ENCODE results near the gene EP400. TPM values are rescaled to one million over a fixed set of nuclear protein-coding genes. Genes with fewer than 3 reads are reported as not detected.

EP400 gene
- polyA plus RNA-seq, 3 donors from 2014 or later: 0.05 to 4.1 (median 0.74) TPM

DNA sequence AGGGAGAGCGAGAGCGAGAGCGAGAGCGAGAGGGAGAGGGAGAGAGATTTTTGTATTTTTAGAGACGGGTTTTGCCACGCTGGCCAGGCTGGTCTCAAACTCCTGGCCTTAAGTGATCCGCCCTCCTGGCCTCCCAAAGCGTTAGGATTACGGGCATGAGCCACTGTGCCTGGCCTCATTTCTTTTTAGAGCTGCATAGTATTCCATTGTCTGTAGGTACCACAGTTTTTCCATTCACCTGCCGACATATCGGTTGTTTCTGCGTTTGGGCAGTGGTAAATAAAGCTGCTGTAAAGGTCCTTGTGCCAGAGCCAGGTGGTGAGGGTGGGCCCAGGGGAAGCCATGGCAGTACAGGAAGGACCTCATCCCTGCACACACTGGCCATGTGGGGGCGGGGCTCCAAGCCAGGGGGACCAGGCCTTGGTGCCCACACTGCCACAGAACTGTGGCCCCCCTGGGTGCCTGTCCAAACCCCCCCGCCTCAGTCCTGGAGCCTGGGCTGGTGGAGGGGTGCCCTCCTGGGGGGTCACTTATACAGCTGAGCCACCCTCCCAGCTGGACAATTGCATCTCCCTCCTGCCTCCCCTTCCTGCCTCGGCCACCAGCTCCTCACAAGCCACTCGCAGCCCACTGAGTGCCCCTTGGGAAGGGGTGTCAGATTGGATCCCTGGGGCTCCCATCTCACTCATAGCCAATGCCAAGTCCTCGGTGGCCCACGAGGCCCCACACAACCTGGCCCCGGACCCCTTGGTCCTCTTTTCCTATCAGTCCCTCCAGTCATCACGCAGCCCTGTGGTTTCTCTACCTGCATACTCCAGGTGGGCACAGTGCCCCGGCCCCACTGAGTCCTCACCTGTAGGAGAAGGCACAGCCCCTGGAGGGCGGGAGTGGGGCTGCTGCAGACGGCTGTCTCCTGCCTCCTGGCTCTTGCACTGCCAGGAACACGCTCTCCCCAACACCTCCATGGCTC lies 22.3 kb upstream of the EP400 start:
- Mint-ChIP-seq H3K4me3 (peak overlapping the region; percentile 87 to 92 (median 91)), H3K36me3 (peaks cover 0 to 3% (median under 1%) of the 10 kb centered on the region in 3 donors), H3K4me1 (peaks cover 19 to 22% of the 10 kb centered on the region in 2 donors), H3K27me3 (ENCODE audit: low read depth in 3 of 3) (peaks cover 4 to 21% (median 8%) of the 10 kb centered on the region in 3 donors), H3K9me3 (no peaks in the 10 kb centered on the region), H3K27ac (peak overlapping the region in 2 of 6 donors; percentile 56 to 60)
- DNase-seq: no peak

- DNase-seq: no peak
- Mint-ChIP-seq H3K27me3 (ENCODE audit: low read depth in 3 of 3) (peaks cover 4 to 21% (median 8%) of the 10 kb centered on the region in 3 donors), H3K36me3 (peaks cover 5 to 8% (median 6%) of the 10 kb centered on the region in 3 donors), H3K4me3 (peak overlapping the region; percentile 87 to 92 (median 91)), H3K9me3 (no peaks in the 10 kb centered on the region), H3K4me1 (peaks cover 23 to 25% of the 10 kb centered on the region in 2 donors), H3K27ac (peak overlapping the region; percentile 74 to 90 (median 81))
Measured at GRCh38 chr12:131928080-131928710, 21.5 kb upstream of the EP400 start.

GRCh38 chr12:131928711-131929580 lies 20.8 kb upstream of the EP400 start, which contains the start of gene PUS1:
Gene PUS1 (plus strand): TSS chr12:131929276. CDS start chr12:131929723, 447 bp downstream.
- Mint-ChIP-seq H3K36me3 (peaks cover 5 to 16% (median 13%) of the 10 kb centered on the region in 3 donors), H3K27ac (peak within 1 kb of the TSS; percentile 78 to 91 (median 82)), H3K4me1 (peaks cover 23 to 25% of the 10 kb centered on the region in 2 donors), H3K9me3 (no peaks in the 10 kb centered on the region), H3K27me3 (ENCODE audit: low read depth in 3 of 3) (peaks cover 4 to 21% (median 8%) of the 10 kb centered on the region in 3 donors), H3K4me3 (peak within 1 kb of the TSS; percentile 87 to 92 (median 92))
- DNase-seq: peak; percentile 94 to 95 (median 94)

DNA sequence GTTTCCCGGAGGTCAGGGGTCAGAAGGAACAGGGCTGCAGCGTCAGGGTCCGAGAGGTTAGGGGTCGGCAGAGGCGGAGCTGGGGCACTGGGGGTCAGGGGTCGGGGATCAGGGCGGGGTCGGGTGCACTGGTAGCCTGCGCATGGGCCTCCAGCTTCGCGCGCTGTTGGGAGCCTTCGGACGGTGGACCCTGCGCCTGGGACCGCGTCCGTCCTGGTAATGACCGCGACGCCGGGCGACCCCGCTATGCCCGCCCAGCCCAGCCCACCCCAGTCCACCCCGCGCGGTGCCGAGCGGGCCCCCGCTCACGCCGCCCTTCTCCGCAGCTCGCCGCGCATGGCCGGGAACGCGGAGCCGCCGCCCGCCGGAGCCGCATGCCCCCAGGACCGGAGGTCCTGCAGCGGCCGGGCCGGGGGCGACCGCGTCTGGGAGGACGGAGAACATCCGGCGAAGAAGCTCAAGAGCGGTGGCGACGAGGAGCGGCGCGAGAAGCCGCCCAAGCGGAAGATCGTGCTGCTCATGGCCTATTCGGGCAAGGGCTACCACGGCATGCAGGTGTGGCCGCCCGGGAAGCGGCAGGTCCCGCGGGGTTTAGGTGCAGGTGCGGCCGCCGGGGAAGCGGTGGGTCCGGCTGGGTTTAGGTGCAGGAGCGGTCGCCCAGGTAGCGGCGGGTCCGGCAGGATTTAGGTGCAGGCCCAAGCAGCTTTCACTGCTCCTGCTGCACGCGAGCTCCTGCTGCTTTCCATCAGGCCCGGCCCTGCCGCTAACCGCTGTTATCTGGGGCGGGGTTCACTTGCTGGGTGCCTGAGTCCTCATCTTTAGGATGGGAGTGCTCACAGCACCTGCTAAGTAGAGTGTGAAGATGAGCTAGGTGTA lies 19.9 kb upstream of the EP400 start:
- peak; percentile 26 to 31 (median 29) for DNase-seq
- Mint-ChIP-seq H3K27me3 (ENCODE audit: low read depth in 3 of 3) (peaks cover 4 to 21% (median 8%) of the 10 kb centered on the region in 3 donors), H3K27ac (peak overlapping the region; percentile 78 to 91 (median 83)), H3K9me3 (no peaks in the 10 kb centered on the region), H3K36me3 (peaks cover 5 to 16% (median 13%) of the 10 kb centered on the region in 3 donors), H3K4me1 (peaks cover 17 to 20% of the 10 kb centered on the region in 2 donors), H3K4me3 (peak overlapping the region; percentile 86 to 92 (median 89))

DNA sequence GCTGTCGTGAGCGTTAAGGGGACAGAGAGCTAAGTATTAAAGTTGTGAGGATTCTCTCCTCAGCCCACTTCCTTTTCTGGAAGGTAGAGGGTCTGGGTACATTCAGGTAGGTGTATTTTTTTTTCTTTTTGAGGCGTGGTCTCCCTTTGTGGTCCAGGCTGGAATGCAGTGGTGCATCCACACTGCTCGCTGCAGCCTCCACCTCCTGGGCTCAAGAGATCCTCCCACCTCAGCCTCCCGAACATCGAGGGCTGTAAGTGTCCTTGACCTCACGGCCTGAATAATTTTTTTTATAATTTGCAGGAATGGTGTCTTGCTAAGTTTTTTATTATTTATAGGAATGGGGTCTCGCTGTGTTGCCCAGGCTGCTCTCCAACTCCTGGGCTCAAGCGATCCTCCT lies 19.2 kb upstream of the EP400 start:
- H3K4me1 Mint-ChIP-seq: peaks cover 16 to 20% of the 10 kb centered on the region in 2 donors
- DNase-seq: no peak
- peak overlapping the region; percentile 77 to 86 (median 81) for H3K4me3 Mint-ChIP-seq
- peak overlapping the region; percentile 25 to 84 (median 81) for H3K27ac Mint-ChIP-seq
- peaks cover 5 to 16% (median 13%) of the 10 kb centered on the region in 3 donors for H3K36me3 Mint-ChIP-seq
- no peaks in the 10 kb centered on the region for H3K9me3 Mint-ChIP-seq
- H3K27me3 Mint-ChIP-seq (ENCODE audit: low read depth in 3 of 3): peaks cover 4 to 21% (median 8%) of the 10 kb centered on the region in 3 donors

GRCh38 chr12:131933387-131933786 lies 16.4 kb upstream of the EP400 start:
- no peak overlapping the region for H3K27ac Mint-ChIP-seq
- H3K27me3 Mint-ChIP-seq (ENCODE audit: low read depth in 3 of 3): peaks cover 3 to 15% (median 4%) of the 10 kb centered on the region in 3 donors
- peaks cover 16% of the 10 kb centered on the region in 2 donors for H3K4me1 Mint-ChIP-seq
- DNase-seq: no peak
- H3K36me3 Mint-ChIP-seq: peaks cover 12 to 22% (median 13%) of the 10 kb centered on the region in 3 donors
- no peak overlapping the region for H3K4me3 Mint-ChIP-seq
- H3K9me3 Mint-ChIP-seq: no peaks in the 10 kb centered on the region

DNA sequence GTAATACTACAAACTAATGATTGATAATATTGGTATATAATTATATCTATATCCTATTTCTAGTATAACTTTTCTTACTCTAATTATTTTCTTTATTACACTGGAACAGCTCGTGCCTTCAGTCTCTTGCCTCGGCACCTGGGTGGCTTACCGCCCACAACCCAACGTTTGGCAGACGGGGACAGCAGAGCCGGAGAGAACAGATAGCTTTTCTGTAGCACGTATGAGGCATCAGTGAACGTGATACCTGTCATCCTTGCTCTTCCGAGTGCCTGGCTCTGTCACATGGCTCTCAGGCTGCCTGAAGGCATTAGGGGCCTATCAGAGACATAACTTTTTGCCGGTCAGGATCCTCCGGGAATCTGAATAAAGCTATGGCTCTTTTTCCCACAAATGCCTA lies 15.2 kb upstream of the EP400 start:
- peaks cover 13 to 16% of the 10 kb centered on the region in 2 donors for H3K4me1 Mint-ChIP-seq
- H3K27ac Mint-ChIP-seq: no peak overlapping the region
- peaks cover 12 to 22% (median 13%) of the 10 kb centered on the region in 3 donors for H3K36me3 Mint-ChIP-seq
- no peaks in the 10 kb centered on the region for H3K9me3 Mint-ChIP-seq
- DNase-seq: no peak
- no peak overlapping the region for H3K4me3 Mint-ChIP-seq
- H3K27me3 Mint-ChIP-seq (ENCODE audit: low read depth in 3 of 3): peaks cover 0 to 6% (median 4%) of the 10 kb centered on the region in 3 donors

DNA sequence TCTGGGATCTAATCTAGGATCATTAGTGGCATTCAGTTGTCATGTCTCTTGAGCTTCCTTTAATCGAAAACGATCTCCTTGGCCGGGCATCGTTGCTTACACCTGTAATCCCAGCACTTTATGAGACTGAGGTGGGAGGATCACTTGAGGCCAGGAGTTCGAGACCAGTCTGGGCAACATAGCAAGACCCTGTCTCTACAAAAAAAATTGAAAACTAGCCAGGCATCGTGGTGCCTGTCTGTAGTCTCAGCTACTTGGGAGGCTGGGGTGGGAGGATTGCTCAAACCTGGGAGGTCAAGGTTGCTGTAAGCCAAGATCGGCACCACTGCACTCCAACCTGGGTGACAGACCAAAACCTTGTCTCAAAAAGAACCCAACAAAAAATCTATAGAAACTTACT lies 11.7 kb upstream of the EP400 start:
- Mint-ChIP-seq H3K27me3 (ENCODE audit: low read depth in 3 of 3) (peaks cover 0 to 3% (median 0%) of the 10 kb centered on the region in 3 donors), H3K4me3 (no peak overlapping the region), H3K27ac (no peak overlapping the region), H3K36me3 (peaks cover 7 to 26% (median 7%) of the 10 kb centered on the region in 3 donors), H3K4me1 (no peaks in the 10 kb centered on the region), H3K9me3 (no peaks in the 10 kb centered on the region)
- DNase-seq: no peak

- Mint-ChIP-seq H3K9me3 (no peaks in the 10 kb centered on the region), H3K4me3 (no peak overlapping the region), H3K36me3 (peaks cover 0 to 21% (median 7%) of the 10 kb centered on the region in 3 donors), H3K27me3 (ENCODE audit: low read depth in 3 of 3) (peaks cover 0 to 3% (median 0%) of the 10 kb centered on the region in 3 donors), H3K27ac (no peak overlapping the region), H3K4me1 (no peaks in the 10 kb centered on the region)
- no peak for DNase-seq
Measured at GRCh38 chr12:131939007-131939406, 10.7 kb upstream of the EP400 start.

- peaks cover 0 to 3% (median 0%) of the 10 kb centered on the region in 3 donors for H3K27me3 Mint-ChIP-seq (ENCODE audit: low read depth in 3 of 3)
- no peaks in the 10 kb centered on the region for H3K9me3 Mint-ChIP-seq
- no peak overlapping the region for H3K27ac Mint-ChIP-seq
- peaks cover 0 to 23% (median 7%) of the 10 kb centered on the region in 3 donors for H3K36me3 Mint-ChIP-seq
- DNase-seq: no peak
- H3K4me1 Mint-ChIP-seq: no peaks in the 10 kb centered on the region
- no peak overlapping the region for H3K4me3 Mint-ChIP-seq
Measured at GRCh38 chr12:131940141-131940547, 9.6 kb upstream of the EP400 start.

DNA sequence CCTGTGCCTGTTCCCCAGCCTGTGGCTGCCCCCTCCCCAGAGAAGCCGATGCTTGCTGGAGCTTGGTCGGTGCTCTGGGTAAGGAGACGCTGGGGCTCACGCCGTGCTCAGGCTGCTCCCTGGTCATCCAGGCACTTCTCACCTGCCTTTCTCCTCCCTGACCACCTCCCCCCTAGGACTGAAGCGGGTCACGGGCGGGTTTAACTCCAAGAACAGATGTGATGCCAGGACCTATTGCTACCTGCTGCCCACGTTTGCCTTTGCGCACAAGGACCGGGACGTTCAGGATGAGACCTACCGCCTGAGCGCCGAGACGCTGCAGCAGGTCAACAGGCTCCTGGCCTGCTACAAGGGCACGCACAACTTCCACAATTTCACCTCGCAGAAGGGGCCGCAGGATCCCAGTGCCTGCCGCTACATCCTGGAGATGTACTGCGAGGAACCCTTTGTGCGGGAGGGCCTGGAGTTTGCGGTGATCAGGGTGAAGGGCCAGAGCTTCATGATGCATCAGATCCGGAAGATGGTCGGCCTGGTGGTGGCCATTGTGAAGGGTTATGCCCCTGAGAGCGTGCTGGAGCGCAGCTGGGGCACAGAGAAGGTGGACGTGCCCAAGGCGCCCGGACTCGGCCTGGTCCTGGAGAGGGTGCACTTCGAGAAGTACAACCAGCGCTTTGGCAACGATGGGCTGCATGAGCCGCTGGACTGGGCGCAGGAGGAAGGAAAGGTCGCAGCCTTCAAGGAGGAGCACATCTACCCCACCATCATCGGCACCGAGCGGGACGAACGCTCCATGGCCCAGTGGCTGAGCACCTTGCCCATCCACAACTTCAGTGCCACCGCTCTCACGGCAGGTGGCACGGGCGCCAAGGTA lies 8.4 kb upstream of the EP400 start:
- no peak overlapping the region for H3K27ac Mint-ChIP-seq
- no peaks in the 10 kb centered on the region for H3K4me1 Mint-ChIP-seq
- H3K27me3 Mint-ChIP-seq (ENCODE audit: low read depth in 3 of 3): peaks cover 0 to 3% (median 0%) of the 10 kb centered on the region in 3 donors

More for the DNA sequence above, 8.4 kb upstream of the EP400 start:
- no peak overlapping the region for H3K4me3 Mint-ChIP-seq
- H3K9me3 Mint-ChIP-seq: no peaks in the 10 kb centered on the region
- peaks cover 0 to 23% (median 7%) of the 10 kb centered on the region in 3 donors for H3K36me3 Mint-ChIP-seq
- no peak for DNase-seq

Measured in immature natural killer cell (primary cell).